ENCODE results near the gene NDUFV1. TPM values are rescaled to one million over a fixed set of nuclear protein-coding genes. Genes with fewer than 3 reads are reported as not detected.

Gene NDUFV1
- total and polyA plus RNA-seq, 10 donors = 132 to 258 (median 199) TPM

DNA sequence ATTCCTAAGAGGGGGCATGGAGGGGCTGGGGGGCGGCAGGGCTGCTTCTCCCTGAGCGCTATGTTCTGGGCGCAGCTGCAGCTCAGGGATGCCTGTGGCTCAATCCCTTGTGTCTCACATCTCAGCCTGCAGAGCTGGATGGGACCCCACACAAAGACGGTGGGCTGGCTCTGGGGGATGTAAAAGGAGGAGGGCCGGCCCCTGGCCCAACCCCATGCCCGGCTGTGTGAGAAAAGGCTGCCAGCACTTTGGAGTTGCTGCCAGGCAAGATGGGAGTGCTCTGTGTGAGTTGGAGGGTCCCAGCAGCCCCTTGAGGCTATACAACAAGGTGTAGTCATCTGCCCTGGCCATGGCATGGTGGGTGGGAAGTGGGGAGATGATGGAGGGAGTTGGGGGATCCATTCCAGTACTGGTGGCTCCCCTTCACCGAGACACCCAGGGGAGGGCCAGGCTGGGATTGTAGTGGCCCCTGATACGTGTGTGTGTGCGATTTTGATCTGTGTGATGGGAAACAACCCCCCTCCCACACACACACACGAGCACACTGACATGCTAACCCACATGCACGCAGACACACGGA, 34.1 kb downstream of the NDUFV1 start:
- peaks cover 0 to 10% (median 5%) of the 10 kb centered on the region in 8 donors for H3K9me3 ChIP-seq
- no peak overlapping the region for H3K4me3 ChIP-seq
- 69 to 87% (median 80%) methylated on average over 7 to 12 of the region's 12 CpGs for WGBS, 5 donors
- H3K27ac ChIP-seq = no peak overlapping the region
- TF ChIP-seq, protein P1, sequence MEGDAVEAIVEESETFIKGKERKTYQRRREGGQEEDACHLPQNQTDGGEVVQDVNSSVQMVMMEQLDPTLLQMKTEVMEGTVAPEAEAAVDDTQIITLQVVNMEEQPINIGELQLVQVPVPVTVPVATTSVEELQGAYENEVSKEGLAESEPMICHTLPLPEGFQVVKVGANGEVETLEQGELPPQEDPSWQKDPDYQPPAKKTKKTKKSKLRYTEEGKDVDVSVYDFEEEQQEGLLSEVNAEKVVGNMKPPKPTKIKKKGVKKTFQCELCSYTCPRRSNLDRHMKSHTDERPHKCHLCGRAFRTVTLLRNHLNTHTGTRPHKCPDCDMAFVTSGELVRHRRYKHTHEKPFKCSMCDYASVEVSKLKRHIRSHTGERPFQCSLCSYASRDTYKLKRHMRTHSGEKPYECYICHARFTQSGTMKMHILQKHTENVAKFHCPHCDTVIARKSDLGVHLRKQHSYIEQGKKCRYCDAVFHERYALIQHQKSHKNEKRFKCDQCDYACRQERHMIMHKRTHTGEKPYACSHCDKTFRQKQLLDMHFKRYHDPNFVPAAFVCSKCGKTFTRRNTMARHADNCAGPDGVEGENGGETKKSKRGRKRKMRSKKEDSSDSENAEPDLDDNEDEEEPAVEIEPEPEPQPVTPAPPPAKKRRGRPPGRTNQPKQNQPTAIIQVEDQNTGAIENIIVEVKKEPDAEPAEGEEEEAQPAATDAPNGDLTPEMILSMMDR (IDR thresholded peaks at IDR 0.05 in 8 of 11, conservative IDR thresholded peaks at IDR 0.05 in 3 of 11) = no peak
- TF ChIP-seq POLR2AphosphoS5 (IDR thresholded peaks at IDR 0.05) = no peak
- TF ChIP-seq POLR2A (IDR thresholded peaks at IDR 0.05) = no peak
- H3K4me1 ChIP-seq = peaks cover 3 to 20% (median 11%) of the 10 kb centered on the region in 6 donors
- intact Hi-C loops (cut with DNase I; ENCODE audit: low total_unique reads) = no loop called here
- H3K36me3 ChIP-seq = no peaks in the 10 kb centered on the region
- no peak for DNase-seq
- H3K27me3 ChIP-seq (replicated peaks in 1 of 7) = peaks cover 0 to 31% (median 3%) of the 10 kb centered on the region in 7 donors

DNA sequence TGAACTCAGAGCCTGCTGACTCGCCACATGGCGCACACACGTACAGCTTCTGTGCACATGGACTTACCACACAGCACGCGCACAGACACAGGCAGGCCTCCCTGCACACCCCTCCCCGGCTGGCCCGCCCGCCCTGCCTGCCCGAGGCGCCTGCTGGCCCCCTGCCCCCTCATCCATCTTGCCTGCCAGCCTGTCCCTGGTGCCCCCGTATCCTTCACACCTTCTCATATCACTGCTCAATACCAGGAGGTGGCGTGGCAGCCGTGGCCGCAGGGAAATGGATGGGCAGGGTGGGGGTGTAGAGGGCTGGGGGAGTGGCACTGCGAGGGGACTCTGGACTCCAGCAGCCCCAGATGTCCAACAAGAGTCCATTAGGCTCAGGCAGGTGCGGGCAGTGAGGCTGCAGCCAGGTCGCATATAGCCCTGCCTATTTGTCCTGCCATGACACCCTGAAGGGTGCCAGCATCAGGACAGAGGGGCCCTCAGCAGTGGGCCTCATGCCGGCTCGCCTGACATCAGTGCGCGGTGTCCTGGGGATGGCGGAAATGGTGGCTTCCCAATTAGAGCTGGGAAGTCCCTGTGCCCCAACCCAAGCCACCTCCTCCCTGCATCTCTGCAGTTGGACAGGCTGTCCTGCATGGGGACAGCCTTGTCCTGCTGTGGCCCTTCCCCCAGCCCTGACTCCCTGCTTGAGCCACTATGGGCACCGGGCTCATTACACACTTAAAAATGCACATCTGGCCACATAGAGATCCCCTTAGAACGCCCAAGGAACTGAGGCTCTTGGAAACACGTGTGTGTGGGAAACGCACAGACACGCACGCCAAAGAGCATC, 34.8 kb downstream of the NDUFV1 start:
- intact Hi-C loops (cut with DNase I; ENCODE audit: low total_unique reads) = no loop called here
- no peak overlapping the region for H3K27ac ChIP-seq
- peaks cover 0 to 10% (median 5%) of the 10 kb centered on the region in 8 donors for H3K9me3 ChIP-seq
- no peaks in the 10 kb centered on the region for H3K36me3 ChIP-seq
- 79 to 91% (median 85%) methylated on average over 21 to 28 of the region's 28 CpGs for WGBS, 5 donors
- no peak for TF ChIP-seq POLR2A (IDR thresholded peaks at IDR 0.05)
- TF ChIP-seq POLR2AphosphoS5 (IDR thresholded peaks at IDR 0.05) = no peak
- TF ChIP-seq, protein P1 (IDR thresholded peaks at IDR 0.05 in 8 of 11, conservative IDR thresholded peaks at IDR 0.05 in 3 of 11) = no peak
- peaks cover 10 to 27% (median 18%) of the 10 kb centered on the region in 6 donors for H3K4me1 ChIP-seq
- peaks cover 0 to 36% (median 3%) of the 10 kb centered on the region in 7 donors for H3K27me3 ChIP-seq (replicated peaks in 1 of 7)
- no peak for DNase-seq
- H3K4me3 ChIP-seq = no peak overlapping the region

DNA sequence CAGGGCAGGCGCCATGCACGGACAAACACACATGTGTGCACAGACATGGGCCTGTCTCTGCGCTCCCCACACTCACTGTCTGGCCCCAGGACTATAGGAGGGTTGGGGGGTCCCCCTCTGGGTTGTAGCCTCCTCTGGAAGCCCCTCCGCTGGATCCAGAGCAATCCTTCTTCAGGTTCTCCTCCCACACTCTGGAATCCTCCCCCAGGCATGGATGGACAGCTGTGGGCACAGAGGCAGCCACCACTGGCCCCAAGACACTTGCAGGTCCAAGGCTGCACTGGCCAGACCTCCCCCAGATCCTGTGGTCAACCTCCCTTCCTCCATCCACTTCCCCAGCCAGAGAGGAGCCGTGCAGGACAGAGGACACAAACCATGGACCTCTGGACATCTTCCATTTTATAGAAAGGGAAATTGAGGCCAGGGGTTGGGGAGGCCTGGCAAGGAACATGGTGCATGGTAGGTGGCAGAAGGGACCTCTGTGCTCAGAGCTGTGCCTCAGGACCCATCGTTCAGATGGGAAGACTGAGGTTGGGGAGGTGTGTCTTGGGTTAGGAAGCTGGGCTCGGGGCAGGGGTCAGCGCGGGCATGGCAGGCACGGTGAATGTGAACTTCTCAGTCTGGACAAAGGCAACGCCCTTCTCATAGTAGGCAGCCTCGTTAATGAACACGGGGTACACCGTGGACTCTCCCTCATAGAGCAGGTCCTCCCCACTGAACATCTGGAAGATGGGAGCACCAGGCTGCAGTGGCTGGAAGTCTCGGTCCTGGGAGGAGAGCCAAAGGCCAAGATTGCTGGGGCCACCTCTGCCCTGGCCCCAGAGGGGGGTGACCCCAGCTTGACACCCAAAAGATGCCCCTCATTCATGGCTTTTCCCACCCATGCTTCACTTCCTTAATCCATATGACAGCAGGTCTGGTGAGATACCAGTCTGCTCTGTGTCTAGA, 35.7 kb downstream of the NDUFV1 start:
- Histone ChIP-seq H3K27ac (no peak overlapping the region), H3K4me3 (no peak overlapping the region), H3K27me3 (replicated peaks in 1 of 7) (peaks cover 0 to 44% (median 3%) of the 10 kb centered on the region in 7 donors), H3K9me3 (peaks cover 0 to 10% (median 5%) of the 10 kb centered on the region in 8 donors), H3K36me3 (no peaks in the 10 kb centered on the region), H3K4me1 (peaks cover 18 to 36% (median 27%) of the 10 kb centered on the region in 6 donors)
- 89 to 96% (median 89%) methylated on average over 12 to 15 of the region's 15 CpGs for WGBS, 5 donors
- TF ChIP-seq, protein P1 (IDR thresholded peaks at IDR 0.05 in 8 of 11, conservative IDR thresholded peaks at IDR 0.05 in 3 of 11) = no peak
- TF ChIP-seq POLR2AphosphoS5 (IDR thresholded peaks at IDR 0.05) (no peak), POLR2A (IDR thresholded peaks at IDR 0.05) (no peak)
- intact Hi-C loops (cut with DNase I; ENCODE audit: low total_unique reads) = no loop called here
- DNase-seq = no peak

Data from spleen (tissue), 11 donors.